Psoas muscle (tissue), 8 donors: ENCODE results near the gene MAP3K7CL. TPM values are rescaled to one million over a fixed set of nuclear protein-coding genes. Genes with fewer than 3 reads are reported as not detected.

Source experiments
- ATAC-seq, 4 donors: fragments of 200-7000 bp; cut with Tn5 transposase; one replicate each; pipeline ENCODE4 v1.9.1; 2020; ENCODE audit warnings: moderate library complexity in 3 of 4, mild to moderate bottlenecking in 2 of 4
- DNase-seq, 2 donors: peaks; one replicate each; pipeline ENCODE4 v3.0.0-alpha.2; 2020
- H3K27ac ChIP-seq: fragments of 200-600 bp; one replicate; pipeline ENCODE4 v1.8.0; 2022
- H3K27me3 ChIP-seq, 3 donors: fragments of 200-600 bp in 1 of 3; one replicate each; pipeline versions ENCODE4 v1.6.1 to v1.8.0; 2013 to 2022; ENCODE audit warnings: low read length in 2 of 3, mild to moderate bottlenecking in 2 of 3, moderate library complexity in 1 of 3; ENCODE audit not compliant: insufficient read depth in 3 of 3
- H3K36me3 ChIP-seq, 2 donors: fragments of 200-600 bp in 1 of 2; one replicate each; pipeline versions ENCODE4 v1.6.1 to v1.8.0; 2013 to 2022; ENCODE audit warnings: low read depth in 1 of 2, mild to moderate bottlenecking in 1 of 2, moderate library complexity in 1 of 2; ENCODE audit not compliant: insufficient read depth in 1 of 2
- H3K4me1 ChIP-seq: fragments of 200-600 bp; one replicate; pipeline ENCODE4 v1.8.0; 2022
- H3K4me3 ChIP-seq: fragments of 200-600 bp; one replicate; pipeline ENCODE4 v1.8.0; 2022; ENCODE audit warnings: mild to moderate bottlenecking
- H3K9me3 ChIP-seq: fragments of 200-600 bp; one replicate; pipeline ENCODE4 v1.8.0; 2022
- WGBS, 3 donors: extraction: QIAGEN DNeasy Blood & Tissue Kit; methylation state at CpG; one replicate each; pipeline versions ENCODE4 v1.1.6 to v1.1.7; 2013; 5-methylcytosine and 5-hydroxymethylcytosine counted together
- intact Hi-C, 2 donors: fragments of 100-400 bp; cut with DNase I; formaldehyde crosslinking; loops; one replicate each; pipeline versions ENCODE4 v1.11.0 to v1.14.2; 2022
- polyA plus RNA-seq, 3 donors: library from polyadenylated mRNA; stranded (reverse); fragments of 200-250 nt; gene quantifications; one replicate each; pipeline ENCODE4 v1.2.3, GENCODE V29; 2013
- total RNA-seq, 4 donors: library from RNA; stranded (reverse); fragmentation: NEBNext Ultra II Directional in 2 of 4; extraction: Animal tissue kit (Norgen Biotek cat#: 25700) in 2 of 4; gene quantifications; one replicate each; pipeline versions ENCODE4 v1.2.1 to v1.2.4, GENCODE V29; 2021 to 2023
- TF ChIP-seq, protein P1 (sequence below): fragments of 200-600 bp; IDR thresholded peaks from one replicate; pipeline ENCODE4 v1.8.0; 2022; ENCODE audit warnings: antibody characterized with exemption
- donor health status: healthy with polysubstance abuse.
- donor health status: DM: no; HTN: no; CAD: no; lungs with moderate emphysema.
- donor health status: Bipolar disorder and iron deficiency.
- donor health status: healthy.
- donor health status: DM: yes; HTN: yes; CAD: no.
- donor health status: DM: no; HTN: no; CAD: no.
- donor health status: DM: no; HTN: no; CAD: no.
- donor health status: DM: yes; HTN: yes; CAD: no.

MAP3K7CL gene
- total and polyA plus RNA-seq, 7 donors = 3.3 to 107 (median 15.5) TPM

DNA sequence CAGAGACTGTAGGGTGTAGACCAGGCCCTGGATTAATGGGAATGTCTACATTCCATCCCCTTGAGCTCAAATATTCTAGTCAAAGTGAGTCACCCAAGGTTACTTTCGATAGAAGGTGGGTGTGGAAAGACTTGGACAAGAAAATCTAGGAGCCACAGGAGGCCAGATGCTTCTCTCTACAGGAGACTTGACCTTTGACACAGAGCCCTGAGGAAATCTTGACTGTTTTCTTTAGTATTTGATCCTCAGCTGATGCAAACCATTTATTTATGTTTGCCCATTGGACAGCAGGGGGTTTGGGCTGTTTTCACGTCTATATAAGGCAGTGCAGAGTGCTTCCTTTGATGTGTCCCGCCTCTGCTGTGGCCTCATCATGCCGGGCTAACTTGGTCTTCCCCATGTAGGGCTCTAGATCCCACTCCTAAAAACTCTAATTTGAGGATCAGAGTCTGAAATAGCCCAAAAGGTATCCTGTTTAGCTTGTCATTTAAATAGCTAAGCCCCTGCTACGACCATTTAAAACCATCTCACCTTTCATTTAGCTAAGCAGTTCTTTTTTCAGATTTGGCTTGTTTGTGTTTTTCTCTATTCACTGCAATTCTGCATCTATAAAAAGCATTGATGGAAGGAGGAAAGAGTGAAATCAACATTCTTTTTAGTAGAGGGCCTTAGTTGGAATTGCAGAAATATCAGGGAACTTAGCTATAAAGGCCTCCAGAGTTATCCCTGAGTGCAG, 15.5 kb upstream of the MAP3K7CL start:
- no peak overlapping the region for H3K27ac ChIP-seq
- intact Hi-C loops = no loop called here
- H3K36me3 ChIP-seq = no peaks in the 10 kb centered on the region
- DNase-seq = no peak
- H3K27me3 ChIP-seq = no peaks in the 10 kb centered on the region
- H3K4me3 ChIP-seq = no peak overlapping the region
- WGBS, 3 donors = 64 to 80% (median 65%) methylated on average over 5 of the region's 5 CpGs
- TF ChIP-seq, protein P1, sequence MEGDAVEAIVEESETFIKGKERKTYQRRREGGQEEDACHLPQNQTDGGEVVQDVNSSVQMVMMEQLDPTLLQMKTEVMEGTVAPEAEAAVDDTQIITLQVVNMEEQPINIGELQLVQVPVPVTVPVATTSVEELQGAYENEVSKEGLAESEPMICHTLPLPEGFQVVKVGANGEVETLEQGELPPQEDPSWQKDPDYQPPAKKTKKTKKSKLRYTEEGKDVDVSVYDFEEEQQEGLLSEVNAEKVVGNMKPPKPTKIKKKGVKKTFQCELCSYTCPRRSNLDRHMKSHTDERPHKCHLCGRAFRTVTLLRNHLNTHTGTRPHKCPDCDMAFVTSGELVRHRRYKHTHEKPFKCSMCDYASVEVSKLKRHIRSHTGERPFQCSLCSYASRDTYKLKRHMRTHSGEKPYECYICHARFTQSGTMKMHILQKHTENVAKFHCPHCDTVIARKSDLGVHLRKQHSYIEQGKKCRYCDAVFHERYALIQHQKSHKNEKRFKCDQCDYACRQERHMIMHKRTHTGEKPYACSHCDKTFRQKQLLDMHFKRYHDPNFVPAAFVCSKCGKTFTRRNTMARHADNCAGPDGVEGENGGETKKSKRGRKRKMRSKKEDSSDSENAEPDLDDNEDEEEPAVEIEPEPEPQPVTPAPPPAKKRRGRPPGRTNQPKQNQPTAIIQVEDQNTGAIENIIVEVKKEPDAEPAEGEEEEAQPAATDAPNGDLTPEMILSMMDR = no peak
- H3K9me3 ChIP-seq = no peaks in the 10 kb centered on the region
- H3K4me1 ChIP-seq = peaks cover 20% of the 10 kb centered on the region
- no peak for ATAC-seq

- Histone ChIP-seq H3K27me3 (no peaks in the 10 kb centered on the region), H3K27ac (no peak overlapping the region), H3K9me3 (no peaks in the 10 kb centered on the region), H3K4me3 (no peak overlapping the region), H3K4me1 (peaks cover 20% of the 10 kb centered on the region), H3K36me3 (no peaks in the 10 kb centered on the region)
- 80 to 84% (median 81%) methylated on average over 8 of the region's 8 CpGs for WGBS, 3 donors
- DNase-seq = no peak
- intact Hi-C loops = no loop called here
- ATAC-seq = no peak
- TF ChIP-seq, protein P1 = no peak
These were observed 14.5 kb upstream of the MAP3K7CL start for GRCh38 chr21:29115899-29116298.

GRCh38 chr21:29117372-29117955, 13.0 kb upstream of the MAP3K7CL start:
- no peaks in the 10 kb centered on the region for H3K9me3 ChIP-seq
- TF ChIP-seq, protein P1 = no peak
- ATAC-seq (peak in 1 of 4 donors; percentile 70), DNase-seq (no peak)
- no peaks in the 10 kb centered on the region for H3K27me3 ChIP-seq
- no peaks in the 10 kb centered on the region for H3K36me3 ChIP-seq
- H3K27ac ChIP-seq = peak overlapping the region; percentile 21
- H3K4me3 ChIP-seq = no peak overlapping the region
- WGBS, 3 donors = 28 to 54% (median 34%) methylated on average over 3 of the region's 3 CpGs
- peaks cover 20% of the 10 kb centered on the region for H3K4me1 ChIP-seq
- intact Hi-C loops = no loop called here

GRCh38 chr21:29121759-29122158, 8.7 kb upstream of the MAP3K7CL start:
- no peaks in the 10 kb centered on the region for H3K9me3 ChIP-seq
- H3K27me3 ChIP-seq = no peaks in the 10 kb centered on the region
- no peak overlapping the region for H3K27ac ChIP-seq
- TF ChIP-seq, protein P1 = no peak
- no peak for ATAC-seq
- no peak for DNase-seq
- H3K36me3 ChIP-seq = no peaks in the 10 kb centered on the region
- peaks cover 12% of the 10 kb centered on the region for H3K4me1 ChIP-seq
- H3K4me3 ChIP-seq = no peak overlapping the region
- intact Hi-C loops = no loop called here
- WGBS, 3 donors = 90 to 100% (median 97%) methylated on average over 1 of the region's 1 CpG
